ENCODE measurements around the gene CMTM1. TPM values are rescaled to one million over a fixed set of nuclear protein-coding genes. Genes with fewer than 3 reads are reported as not detected.

Gene CMTM1
- total and polyA plus RNA-seq, 7 donors: 0.71 to 3.0 (median 1.3) TPM; not detected in 2

DNA sequence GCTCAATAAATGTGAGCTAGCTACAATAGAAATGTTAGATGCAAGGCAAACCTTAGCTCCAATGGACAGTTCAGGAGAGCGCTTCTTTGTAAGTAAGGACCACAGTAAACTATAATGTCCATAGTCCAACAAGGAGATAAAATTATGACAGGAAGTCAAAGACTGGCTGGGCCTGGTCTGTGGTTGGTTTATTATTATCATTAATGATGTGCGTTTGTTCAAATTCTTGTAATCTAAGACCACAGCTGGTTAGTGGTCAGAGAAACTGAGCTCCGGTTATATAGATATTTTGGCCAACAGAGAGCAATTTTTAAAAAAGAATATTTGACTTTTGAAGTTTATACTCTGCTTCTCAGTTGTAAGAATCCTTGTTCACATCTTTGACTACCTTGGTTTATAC, 8.3 kb downstream of the CMTM1 start:
- no peak for DNase-seq
- intact Hi-C loops (cut with DNase I): no loop called here
- no peaks in the 10 kb centered on the region for H3K9me3 ChIP-seq
- H3K27ac ChIP-seq: no peak overlapping the region
- H3K4me3 ChIP-seq: no peak overlapping the region
- no peak for TF ChIP-seq EP300 (IDR thresholded peaks at IDR 0.05)
- TF ChIP-seq POLR2AphosphoS5 (IDR thresholded peaks at IDR 0.05): no peak
- TF ChIP-seq CTCF (IDR thresholded peaks at IDR 0.05): no peak
- no peak for TF ChIP-seq POLR2A (IDR thresholded peaks at IDR 0.05)
- H3K36me3 ChIP-seq: no peaks in the 10 kb centered on the region
- WGBS, 2 donors: 89 to 91% methylated on average over 3 of the region's 3 CpGs
- H3K4me1 ChIP-seq: peaks cover 0 to 13% (median 12%) of the 10 kb centered on the region in 4 donors
- peaks cover 11 to 26% (median 19%) of the 10 kb centered on the region in 3 donors for H3K27me3 ChIP-seq

GRCh38 chr16:66575060-66575459, 8.8 kb downstream of the CMTM1 start:
- no peaks in the 10 kb centered on the region for H3K36me3 ChIP-seq
- peaks cover 0 to 13% (median 12%) of the 10 kb centered on the region in 4 donors for H3K4me1 ChIP-seq
- no peak for DNase-seq
- H3K9me3 ChIP-seq: no peaks in the 10 kb centered on the region
- H3K27me3 ChIP-seq: peaks cover 11 to 32% (median 24%) of the 10 kb centered on the region in 3 donors
- H3K27ac ChIP-seq: no peak overlapping the region
- TF ChIP-seq CTCF (IDR thresholded peaks at IDR 0.05) (no peak), POLR2AphosphoS5 (IDR thresholded peaks at IDR 0.05) (no peak), POLR2A (IDR thresholded peaks at IDR 0.05) (no peak), EP300 (IDR thresholded peaks at IDR 0.05) (no peak)
- intact Hi-C loops (cut with DNase I): no loop called here
- WGBS, 2 donors: 96 to 97% methylated on average over 3 of the region's 3 CpGs
- H3K4me3 ChIP-seq: no peak overlapping the region

- WGBS, 2 donors: 92 to 95% methylated on average over 5 of the region's 5 CpGs
- Histone ChIP-seq H3K4me1 (peaks cover 0 to 13% (median 12%) of the 10 kb centered on the region in 4 donors), H3K4me3 (no peak overlapping the region), H3K9me3 (no peaks in the 10 kb centered on the region), H3K27ac (no peak overlapping the region), H3K27me3 (peaks cover 11 to 33% (median 24%) of the 10 kb centered on the region in 3 donors), H3K36me3 (no peaks in the 10 kb centered on the region)
- intact Hi-C loops (cut with DNase I): no loop called here
- no peak for DNase-seq
- TF ChIP-seq POLR2A (IDR thresholded peaks at IDR 0.05) (no peak), POLR2AphosphoS5 (IDR thresholded peaks at IDR 0.05) (no peak), CTCF (IDR thresholded peaks at IDR 0.05) (no peak), EP300 (IDR thresholded peaks at IDR 0.05) (no peak)
Measured at GRCh38 chr16:66576296-66576695, 10.1 kb downstream of the CMTM1 start.

DNA sequence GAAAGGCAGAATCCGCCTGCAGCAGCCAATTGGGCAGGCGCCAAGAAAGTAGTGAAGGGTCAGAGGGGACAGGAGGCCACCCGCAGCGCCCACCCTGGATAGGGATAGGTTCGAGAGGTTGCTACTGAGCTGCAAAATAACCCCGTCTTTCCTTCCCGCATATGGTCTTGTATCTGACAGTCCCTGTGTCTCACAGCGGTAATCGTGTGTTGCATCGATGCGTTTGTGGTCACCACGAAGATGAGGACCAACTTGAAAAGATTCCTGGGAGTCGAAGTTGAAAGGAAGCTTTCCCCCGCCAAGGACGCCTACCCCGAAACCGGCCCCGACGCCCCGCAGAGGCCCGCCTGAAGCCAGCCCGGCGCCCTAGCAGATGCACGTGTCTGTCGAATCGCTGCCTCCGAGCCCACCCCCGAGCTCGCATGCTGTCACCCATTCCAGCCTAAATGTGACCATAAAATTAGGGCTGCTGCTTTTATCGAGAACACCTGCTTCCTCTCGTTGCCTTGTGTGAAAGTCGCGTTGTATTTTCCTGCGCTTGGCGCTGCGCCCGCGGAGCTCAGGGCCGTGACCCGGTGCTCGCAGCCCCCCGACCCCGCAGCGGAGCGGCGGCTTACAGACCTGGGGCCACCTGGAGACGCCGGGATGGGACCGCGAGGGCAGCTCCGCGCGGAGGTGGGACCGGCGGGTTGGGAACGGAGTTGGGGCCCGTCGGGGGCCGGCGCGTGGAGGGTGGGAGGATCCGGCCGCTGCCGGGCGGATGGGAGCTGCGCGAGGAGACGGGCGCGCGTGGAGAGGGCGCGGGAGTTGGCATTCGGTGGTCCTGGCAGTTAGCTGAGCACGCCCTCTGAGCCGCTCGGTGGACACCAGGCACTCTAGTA, 12.7 kb downstream of the CMTM1 start, which contains the start of gene CMTM2:
Gene CMTM2 (plus strand): TSS at position 813 of the 881 bp plus-strand sequence. CDS start 145 bp downstream, outside the sequence.
- DNase-seq: no peak
- intact Hi-C loops (cut with DNase I): no loop called here
- TF ChIP-seq EP300 (IDR thresholded peaks at IDR 0.05) (no peak), POLR2A (IDR thresholded peaks at IDR 0.05) (no peak), POLR2AphosphoS5 (IDR thresholded peaks at IDR 0.05) (no peak), CTCF (IDR thresholded peaks at IDR 0.05) (no peak)
- Histone ChIP-seq H3K36me3 (no peaks in the 10 kb centered on the region), H3K27ac (no peak within 1 kb of the TSS), H3K4me1 (peaks cover 0 to 13% (median 12%) of the 10 kb centered on the region in 4 donors), H3K9me3 (no peaks in the 10 kb centered on the region), H3K27me3 (peaks cover 11 to 33% (median 24%) of the 10 kb centered on the region in 3 donors), H3K4me3 (peak within 1 kb of the TSS in 3 of 4 donors; percentile 31 to 38 (median 37))
- 14 to 15% methylated on average over 77 of the region's 77 CpGs for WGBS, 2 donors

Measured in sigmoid colon (tissue), 7 donors.